CD4-positive, alpha-beta T cell (primary cell): ENCODE data around the gene CCR9. TPM values are rescaled to one million over a fixed set of nuclear protein-coding genes. Genes with fewer than 3 reads are reported as not detected.

ENCODE experiments used
- ATAC-seq: fragments of 200-7000 bp; cut with Tn5 transposase; one replicate; pipeline ENCODE4 v1.10.0; 2022; ENCODE audit warnings: mild to moderate bottlenecking; ENCODE audit not compliant: poor library complexity
- CTCF ChIA-PET: fragments of 350-600 bp; sonication (Branson Sonifier 250); formaldehyde crosslinking; loops from one replicate; lab custom pipeline; 2021; ENCODE audit warnings: antibody characterized with exemption, inconsistent platforms; lab: Charles Lee
- POLR2A ChIA-PET: fragments of 350-600 bp; sonication (Branson Sonifier 250); formaldehyde crosslinking; loops from one replicate; lab custom pipeline; 2021; ENCODE audit warnings: antibody characterized with exemption, inconsistent platforms; lab: Charles Lee
- DNase-seq, 14 experiments: peaks; one replicate each; pipeline ENCODE4 v3.0.0-alpha.2; 2013 to 2020; ENCODE audit warnings: mixed read lengths in 2 of 14
- H3K27ac ChIP-seq, 2 donors: one replicate each; pipeline versions ENCODE4 v1.5.1 to v1.7.0; 2013; ENCODE audit warnings: low read length in 2 of 2, low read depth in 1 of 2, mild to moderate bottlenecking in 1 of 2
- H3K27me3 ChIP-seq, 2 experiments: 1 replicate in 1 of 2; 2 replicates in 1 of 2; pipeline versions ENCODE4 v1.6.1 to v1.7.0; 2013; ENCODE audit warnings: low read length in 2 of 2, control low read depth in 1 of 2, mild to moderate bottlenecking in 1 of 2, moderate library complexity in 1 of 2; ENCODE audit not compliant: insufficient read depth in 2 of 2, control insufficient read depth in 1 of 2
- H3K36me3 ChIP-seq: one replicate; pipeline ENCODE4 v1.6.1; 2013; ENCODE audit warnings: low read length, control low read depth; ENCODE audit not compliant: insufficient read depth
- H3K4me1 ChIP-seq: one replicate; pipeline ENCODE4 v1.6.1; 2013; ENCODE audit warnings: low read length, control low read depth; ENCODE audit not compliant: insufficient read depth
- H3K4me3 ChIP-seq: one replicate; pipeline ENCODE4 v1.5.1; 2013; ENCODE audit warnings: mild to moderate bottlenecking, low read length, moderate library complexity
- H3K9me3 ChIP-seq, 2 experiments: 1 replicate in 1 of 2; 2 replicates in 1 of 2; pipeline versions ENCODE4 v1.6.1 to v1.7.0; 2013; ENCODE audit warnings: low read length in 2 of 2, mild to moderate bottlenecking in 2 of 2, control low read depth in 1 of 2, moderate library complexity in 1 of 2; ENCODE audit not compliant: control insufficient read depth in 1 of 2, insufficient read depth in 1 of 2
- H3K27ac Mint-ChIP-seq: one replicate; pipeline ENCODE4 v1.8.0; 2020; ENCODE audit warnings: mixed read lengths
- H3K27me3 Mint-ChIP-seq: one replicate; pipeline ENCODE4 v1.8.0; 2021; ENCODE audit warnings: mixed read lengths
- H3K36me3 Mint-ChIP-seq: one replicate; pipeline ENCODE4 v1.8.0; 2021; ENCODE audit warnings: low read depth, mixed read lengths
- H3K4me1 Mint-ChIP-seq: one replicate; pipeline ENCODE4 v1.8.0; 2021; ENCODE audit warnings: low read depth, mixed read lengths
- H3K4me3 Mint-ChIP-seq: one replicate; pipeline ENCODE4 v1.8.0; 2020; ENCODE audit warnings: mild to moderate bottlenecking, mixed read lengths
- H3K9me3 Mint-ChIP-seq: one replicate; pipeline ENCODE4 v1.8.0; 2020; ENCODE audit warnings: mixed read lengths
- intact Hi-C, 2 experiments: fragments of 100-400 bp; cut with DNase I in 1 of 2; cut with micrococcal nuclease in 1 of 2; formaldehyde crosslinking; loops; one replicate each; pipeline versions ENCODE4 v1.15.1 to v1.9.0; 2023 to 2025; cut with DNase I, micrococcal nuclease
- total RNA-seq, 174 experiments: library from RNA in 2 of 174; stranded (reverse) in 2 of 174; gene quantifications; one replicate each; pipeline ENCODE4 v1.2.3 and lab custom pipeline; 2021 to 2026
- TF ChIP-seq, protein P1 (sequence below): fragments of 200-600 bp; IDR thresholded peaks from one replicate; pipeline ENCODE4 v1.8.0; 2022; ENCODE audit warnings: antibody characterized with exemption, mild to moderate bottlenecking

CCR9 gene
- total RNA-seq, 2 experiments from 2014 or later = 6.5 to 7.4 TPM

DNA sequence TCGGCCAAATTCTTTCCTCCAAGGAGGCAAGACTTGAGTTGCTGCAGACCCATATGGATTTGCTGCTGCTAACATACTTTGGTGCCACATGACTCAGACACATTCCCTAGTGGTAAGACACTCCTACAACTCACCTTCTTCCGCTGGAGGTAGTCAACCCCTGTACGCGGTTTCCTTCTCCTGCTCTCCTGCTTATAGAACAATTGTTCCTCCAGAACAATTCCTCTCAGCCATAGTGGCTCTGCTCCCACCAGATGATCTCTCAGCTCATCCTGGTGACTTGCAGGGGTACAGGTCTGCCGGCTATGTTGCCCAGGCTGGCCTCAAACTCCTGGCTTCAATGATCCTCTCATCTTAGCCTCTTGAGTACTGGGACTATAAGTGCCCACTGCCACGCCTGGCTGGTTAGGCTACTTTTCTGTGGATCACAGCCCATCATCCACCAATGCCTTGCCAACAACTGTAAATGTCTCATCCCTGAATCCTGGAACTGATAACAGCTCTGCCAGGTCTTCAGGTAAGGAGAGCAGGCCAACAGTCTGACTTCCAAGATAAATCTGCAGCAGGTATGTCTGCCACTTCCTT lies 54.5 kb downstream of the CCR9 start:
- Mint-ChIP-seq H3K9me3 (no peaks in the 10 kb centered on the region), H3K4me1 (peaks cover 55% of the 10 kb centered on the region), H3K4me3 (no peak overlapping the region), H3K36me3 (peaks cover 53% of the 10 kb centered on the region), H3K27ac (no peak overlapping the region), H3K27me3 (no peaks in the 10 kb centered on the region)
- Histone ChIP-seq H3K9me3 (no peaks in the 10 kb centered on the region), H3K27me3 (no peaks in the 10 kb centered on the region), H3K27ac (no peak overlapping the region), H3K4me3 (no peak overlapping the region), H3K4me1 (peaks cover 44% of the 10 kb centered on the region), H3K36me3 (peaks cover 28% of the 10 kb centered on the region)
- DNase-seq (no peak), ATAC-seq (no peak)
- intact Hi-C loops = loop anchor here (5.0 kb wide), 1 partner anchor 36 kb away; no protein-coding TSS in a partner anchor
- TF ChIP-seq, protein P1, sequence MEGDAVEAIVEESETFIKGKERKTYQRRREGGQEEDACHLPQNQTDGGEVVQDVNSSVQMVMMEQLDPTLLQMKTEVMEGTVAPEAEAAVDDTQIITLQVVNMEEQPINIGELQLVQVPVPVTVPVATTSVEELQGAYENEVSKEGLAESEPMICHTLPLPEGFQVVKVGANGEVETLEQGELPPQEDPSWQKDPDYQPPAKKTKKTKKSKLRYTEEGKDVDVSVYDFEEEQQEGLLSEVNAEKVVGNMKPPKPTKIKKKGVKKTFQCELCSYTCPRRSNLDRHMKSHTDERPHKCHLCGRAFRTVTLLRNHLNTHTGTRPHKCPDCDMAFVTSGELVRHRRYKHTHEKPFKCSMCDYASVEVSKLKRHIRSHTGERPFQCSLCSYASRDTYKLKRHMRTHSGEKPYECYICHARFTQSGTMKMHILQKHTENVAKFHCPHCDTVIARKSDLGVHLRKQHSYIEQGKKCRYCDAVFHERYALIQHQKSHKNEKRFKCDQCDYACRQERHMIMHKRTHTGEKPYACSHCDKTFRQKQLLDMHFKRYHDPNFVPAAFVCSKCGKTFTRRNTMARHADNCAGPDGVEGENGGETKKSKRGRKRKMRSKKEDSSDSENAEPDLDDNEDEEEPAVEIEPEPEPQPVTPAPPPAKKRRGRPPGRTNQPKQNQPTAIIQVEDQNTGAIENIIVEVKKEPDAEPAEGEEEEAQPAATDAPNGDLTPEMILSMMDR = no peak
- POLR2A ChIA-PET = interaction anchor here (1.3 to 3.1 kb wide), 2 partner anchors 54 to 128 kb away, joined by 7 to 14 read pairs; partner anchors contain the start of gene FYCO1
- CTCF ChIA-PET = interaction anchor here (1.1 to 3.6 kb wide), 3 partner anchors 10 to 138 kb away, joined by 3 to 96 read pairs (median 3); no protein-coding TSS in a partner anchor

DNA sequence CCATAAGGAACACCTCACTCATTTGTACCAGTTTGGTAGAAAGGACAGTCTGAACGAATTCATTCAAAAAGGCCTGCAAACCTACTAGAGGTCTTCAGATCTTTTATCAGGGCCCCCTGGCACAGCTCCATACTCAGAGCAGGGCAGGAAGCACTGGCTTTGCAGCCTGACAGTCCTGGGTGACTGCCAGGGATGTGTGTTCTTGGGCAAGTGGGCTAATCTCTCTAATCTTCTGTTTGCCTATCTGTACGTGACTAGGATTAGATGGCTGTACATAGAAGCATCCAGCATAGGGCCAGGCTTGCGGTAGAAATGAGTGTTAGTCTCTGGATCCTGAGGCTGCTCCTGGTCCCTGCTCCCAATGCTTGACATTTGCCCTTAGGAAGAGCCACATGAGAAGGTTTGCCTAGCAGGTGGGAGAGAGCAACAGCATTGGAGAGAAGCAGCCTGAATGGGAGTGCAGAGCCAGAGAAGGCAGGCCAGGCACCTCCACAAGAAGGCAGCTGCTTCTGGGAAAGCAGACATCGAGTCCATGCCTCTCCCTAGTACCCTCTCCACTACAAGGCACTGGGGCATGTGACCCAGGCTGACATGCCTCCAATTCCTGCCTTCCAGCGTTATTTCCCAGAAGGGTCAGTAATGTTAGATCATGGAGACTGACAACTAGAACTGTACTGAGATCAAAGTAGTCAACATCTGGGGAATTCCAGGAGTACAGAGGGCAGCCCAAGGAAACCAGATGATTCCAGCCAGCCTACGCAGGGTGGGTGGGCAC lies 55.9 kb downstream of the CCR9 start:
- Histone ChIP-seq H3K4me3 (no peak overlapping the region), H3K36me3 (peaks cover 26% of the 10 kb centered on the region), H3K27ac (no peak overlapping the region), H3K27me3 (no peaks in the 10 kb centered on the region), H3K4me1 (peaks cover 58% of the 10 kb centered on the region), H3K9me3 (no peaks in the 10 kb centered on the region)
- TF ChIP-seq, protein P1 = no peak
- peak overlapping the region; percentile 28 for H3K27ac Mint-ChIP-seq
- H3K36me3 Mint-ChIP-seq = peaks cover 53% of the 10 kb centered on the region
- H3K9me3 Mint-ChIP-seq = no peaks in the 10 kb centered on the region
- no peaks in the 10 kb centered on the region for H3K27me3 Mint-ChIP-seq
- DNase-seq (no peak), ATAC-seq (no peak)
- CTCF ChIA-PET = interaction anchor here (1.1 to 1.4 kb wide), 3 partner anchors 13 to 335 kb away, joined by 3 to 5 read pairs (median 3); no protein-coding TSS in a partner anchor
- intact Hi-C loops = loop anchor here (5.0 kb wide), 1 partner anchor 35 kb away; no protein-coding TSS in a partner anchor
- H3K4me1 Mint-ChIP-seq = peaks cover 65% of the 10 kb centered on the region
- POLR2A ChIA-PET = interaction anchor here (1.0 to 3.1 kb wide), 4 partner anchors 52 to 135 kb away, joined by 3 to 14 read pairs (median 10); partner anchors contain the start of gene FYCO1
- H3K4me3 Mint-ChIP-seq = no peak overlapping the region

DNA sequence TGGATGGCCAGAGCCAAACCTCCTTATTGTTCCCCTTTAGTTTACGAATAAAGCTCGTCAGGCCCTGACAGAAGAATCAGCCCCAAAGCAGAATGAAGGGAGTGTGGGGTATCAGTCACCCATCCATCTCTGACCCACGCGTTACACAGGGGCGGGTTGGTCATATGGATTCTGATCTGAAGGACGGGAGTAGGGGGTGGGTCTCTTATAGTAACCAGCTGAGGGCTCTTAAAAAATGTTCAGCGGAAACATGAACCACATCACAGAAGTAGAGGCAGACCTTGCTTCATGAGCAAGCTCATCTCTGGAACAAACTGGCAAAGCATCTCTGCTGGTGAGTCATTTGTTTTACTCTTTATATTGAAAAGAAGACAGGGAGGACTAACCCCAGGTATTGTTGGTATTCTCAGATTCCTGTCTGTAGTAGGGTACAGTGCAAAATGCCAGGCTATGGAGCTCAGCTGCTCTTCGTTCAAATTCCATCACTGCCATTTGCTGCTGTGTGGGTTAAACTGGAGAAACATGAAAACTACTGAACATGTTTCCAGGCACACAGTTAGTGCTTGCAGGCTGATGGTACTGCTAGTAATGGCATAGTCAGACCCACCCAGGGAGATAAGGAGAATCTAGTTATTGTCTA lies 57.0 kb downstream of the CCR9 start, which contains the start of gene CXCR6:
Gene CXCR6, plus strand, starts transcription at position 258 of the 640 bp plus-strand sequence. CDS start 3,018 bp downstream, outside the sequence.
- Histone ChIP-seq H3K4me1 (peaks cover 65% of the 10 kb centered on the region), H3K4me3 (peak within 1 kb of the TSS; percentile 25), H3K27ac (peak within 1 kb of the TSS in 1 of 2 donors; percentile 33), H3K9me3 (no peaks in the 10 kb centered on the region), H3K27me3 (no peaks in the 10 kb centered on the region), H3K36me3 (peaks cover 26% of the 10 kb centered on the region)
- Mint-ChIP-seq H3K4me3 (peak within 1 kb of the TSS; percentile 59), H3K36me3 (peaks cover 53% of the 10 kb centered on the region), H3K4me1 (peaks cover 73% of the 10 kb centered on the region), H3K27ac (peak within 1 kb of the TSS; percentile 28), H3K9me3 (no peaks in the 10 kb centered on the region), H3K27me3 (no peaks in the 10 kb centered on the region)
- intact Hi-C loops = loop anchor here (5.0 kb wide), 1 partner anchor 34 kb away; no protein-coding TSS in a partner anchor
- TF ChIP-seq, protein P1 = no peak
- POLR2A ChIA-PET = interaction anchor here (0.6 to 3.1 kb wide), 7 partner anchors 33 to 141 kb away, joined by 3 to 14 read pairs (median 6); partner anchors contain the start of gene FYCO1
- DNase-seq (peak in 11 of 14 experiments; percentile 13 to 76 (median 25)), ATAC-seq (peak; percentile 83)
- CTCF ChIA-PET = interaction anchor here (0.9 to 1.5 kb wide), 6 partner anchors 84 to 545 kb away, joined by 3 to 12 read pairs (median 3); partner anchors contain the start of gene XCR1
